ENCODE measurements around the gene SULT2A1.

SULT2A1 gene

GRCh38 chr19:47896773-47897172 lies 10.7 kb upstream of the SULT2A1 start:
- H2AFZ ChIP-seq (ENCODE audit: low read depth, low read length, severe bottlenecking) = no peak overlapping the region

GRCh38 chr19:47896019-47896418 lies 9.9 kb upstream of the SULT2A1 start:
- Histone ChIP-seq H2AFZ (ENCODE audit: low read depth, low read length, severe bottlenecking) (no peak overlapping the region), H3K9me2 (replicated peaks; ENCODE audit: insufficient read depth, low read length) (no peaks in the 10 kb centered on the region), H3K27me3 (ENCODE audit: low read length) (no peaks in the 10 kb centered on the region)

More at GRCh38 chr19:47896773-47897172, 10.7 kb upstream of the SULT2A1 start:
- Histone ChIP-seq H3K36me3 (ENCODE audit: low read length) (no peaks in the 10 kb centered on the region), H3K79me2 (ENCODE audit: insufficient read depth, low read length) (no peaks in the 10 kb centered on the region), H3K9me2 (replicated peaks; ENCODE audit: insufficient read depth, low read length) (no peaks in the 10 kb centered on the region), H3K9me3 (ENCODE audit: insufficient read depth, low read length) (no peaks in the 10 kb centered on the region; the same call in 1 of the 2 replicates), H3K9ac (ENCODE audit: low read length) (no peak overlapping the region), H3K4me2 (ENCODE audit: low read depth, low read length, poor library complexity, severe bottlenecking) (no peak overlapping the region), H4K20me1 (ENCODE audit: low read depth, low read length) (no peaks in the 10 kb centered on the region), H3K27me3 (ENCODE audit: low read length) (no peaks in the 10 kb centered on the region), H3K27ac (ENCODE audit: low read depth, low read length) (no peak overlapping the region), H3F3A (ENCODE audit: insufficient read depth) (no peaks in the 10 kb centered on the region), H3K4me3 (ENCODE audit: insufficient read depth, low read length, poor library complexity, severe bottlenecking) (no peak overlapping the region)
- TF ChIP-seq CTCF (IDR thresholded peaks at IDR 0.05; ENCODE audit: insufficient read depth, low read length, poor library complexity, severe bottlenecking) (no peak), EZH2phosphoT487 (conservative IDR thresholded peaks at IDR 0.05; ENCODE audit: low read length) (no peak)

GRCh38 chr19:47895165-47895782 lies 9.2 kb upstream of the SULT2A1 start:
- no peaks in the 10 kb centered on the region; the same call in 1 of the 2 replicates for H3K9me3 ChIP-seq (ENCODE audit: insufficient read depth, low read length)
- TF ChIP-seq CTCF (IDR thresholded peaks at IDR 0.05; ENCODE audit: insufficient read depth, low read length, poor library complexity, severe bottlenecking) (no peak), EZH2phosphoT487 (conservative IDR thresholded peaks at IDR 0.05; ENCODE audit: low read length) (no peak)
- H3K9me2 ChIP-seq (replicated peaks; ENCODE audit: insufficient read depth, low read length) = no peaks in the 10 kb centered on the region
- H3K4me2 ChIP-seq (ENCODE audit: low read depth, low read length, poor library complexity, severe bottlenecking) = no peak overlapping the region
- H3K4me3 ChIP-seq (ENCODE audit: insufficient read depth, low read length, poor library complexity, severe bottlenecking) = no peak overlapping the region
- H3K27ac ChIP-seq (ENCODE audit: low read depth, low read length) = no peak overlapping the region
- no peak overlapping the region for H3K9ac ChIP-seq (ENCODE audit: low read length)
- no peaks in the 10 kb centered on the region for H3K79me2 ChIP-seq (ENCODE audit: insufficient read depth, low read length)
- no peaks in the 10 kb centered on the region for H3K36me3 ChIP-seq (ENCODE audit: low read length)
- H3F3A ChIP-seq (ENCODE audit: insufficient read depth) = no peaks in the 10 kb centered on the region
- H2AFZ ChIP-seq (ENCODE audit: low read depth, low read length, severe bottlenecking) = no peak overlapping the region
- no peaks in the 10 kb centered on the region for H4K20me1 ChIP-seq (ENCODE audit: low read depth, low read length)
- H3K27me3 ChIP-seq (ENCODE audit: low read length) = no peaks in the 10 kb centered on the region

More at GRCh38 chr19:47896019-47896418, 9.9 kb upstream of the SULT2A1 start:
- H3F3A ChIP-seq (ENCODE audit: insufficient read depth) = no peaks in the 10 kb centered on the region
- no peaks in the 10 kb centered on the region for H3K36me3 ChIP-seq (ENCODE audit: low read length)
- no peak overlapping the region for H3K27ac ChIP-seq (ENCODE audit: low read depth, low read length)
- no peak overlapping the region for H3K4me3 ChIP-seq (ENCODE audit: insufficient read depth, low read length, poor library complexity, severe bottlenecking)
- no peaks in the 10 kb centered on the region for H3K79me2 ChIP-seq (ENCODE audit: insufficient read depth, low read length)
- no peaks in the 10 kb centered on the region for H4K20me1 ChIP-seq (ENCODE audit: low read depth, low read length)
- H3K9ac ChIP-seq (ENCODE audit: low read length) = no peak overlapping the region
- no peak overlapping the region for H3K4me2 ChIP-seq (ENCODE audit: low read depth, low read length, poor library complexity, severe bottlenecking)
- no peaks in the 10 kb centered on the region; the same call in 1 of the 2 replicates for H3K9me3 ChIP-seq (ENCODE audit: insufficient read depth, low read length)
- TF ChIP-seq EZH2phosphoT487 (conservative IDR thresholded peaks at IDR 0.05; ENCODE audit: low read length) (no peak), CTCF (IDR thresholded peaks at IDR 0.05; ENCODE audit: insufficient read depth, low read length, poor library complexity, severe bottlenecking) (no peak)

Data from SU-DHL-6 (cell line).